HG03571 (cell line): Measurements from ENCODE around the gene ZNF780A.
"Not testable (repeated sequence)": the region's sequence is repeated elsewhere in the genome, so short reads cannot be mapped to it uniquely, and the experiment has no call there.

ENCODE experiments used
- ATAC-seq: cut with Tn5 transposase; IDR thresholded peaks from one replicate; pipeline ENCODE4 v1.9.1; 2021; ENCODE audit not compliant: unreplicated experiment

The ZNF780A gene

DNA sequence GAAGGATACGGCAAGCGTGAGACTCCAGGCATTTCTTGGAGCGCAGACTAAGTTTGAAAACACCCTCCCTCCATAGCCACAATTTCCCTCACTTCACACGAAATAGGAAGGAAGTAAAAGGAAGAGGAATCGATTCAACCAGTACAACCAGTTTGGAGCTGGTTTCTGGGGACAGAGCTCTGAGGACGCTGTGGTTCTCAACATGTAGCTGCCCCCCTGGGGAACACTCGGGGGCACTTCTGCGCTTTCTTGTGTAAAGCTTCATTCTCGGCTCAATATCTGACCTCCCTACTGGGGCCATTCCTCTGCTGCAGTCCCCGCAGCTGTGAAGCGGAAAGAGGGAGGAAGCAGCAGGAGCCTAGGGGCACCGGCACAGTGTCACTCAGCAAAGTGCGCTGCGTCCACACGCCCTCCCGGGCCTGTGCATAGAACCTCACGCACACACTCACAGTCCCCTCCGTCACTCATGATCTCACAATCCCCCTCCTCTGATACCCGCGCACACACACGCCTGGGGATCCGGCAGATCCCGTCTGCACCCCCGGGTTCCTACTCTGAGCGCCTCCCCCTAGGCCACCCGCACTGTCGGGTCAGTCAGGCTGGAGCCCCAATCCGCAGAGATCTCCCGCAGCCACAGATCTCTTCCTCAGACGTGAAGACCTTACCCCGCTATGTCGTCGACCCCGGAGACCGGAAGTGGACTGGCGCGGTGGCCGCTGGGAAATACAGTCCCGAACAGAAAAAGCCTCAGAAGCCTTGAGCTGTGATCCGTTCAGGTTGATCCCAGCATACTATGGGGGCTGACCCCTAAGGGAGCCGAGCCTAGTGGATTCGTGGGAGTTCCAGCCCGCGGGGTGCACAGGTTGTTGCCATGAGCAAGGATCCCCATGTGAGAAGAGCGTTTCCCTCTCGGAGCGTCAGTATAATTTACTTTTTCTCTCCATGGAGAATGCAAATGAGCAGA lies at the start of gene ZNF780A:
TSS of gene ZNF780A (minus strand) at position 703 of the 964 bp plus-strand sequence. CDS start 6,190 bp downstream, outside the sequence.
- peak; percentile 84 for ATAC-seq

DNA sequence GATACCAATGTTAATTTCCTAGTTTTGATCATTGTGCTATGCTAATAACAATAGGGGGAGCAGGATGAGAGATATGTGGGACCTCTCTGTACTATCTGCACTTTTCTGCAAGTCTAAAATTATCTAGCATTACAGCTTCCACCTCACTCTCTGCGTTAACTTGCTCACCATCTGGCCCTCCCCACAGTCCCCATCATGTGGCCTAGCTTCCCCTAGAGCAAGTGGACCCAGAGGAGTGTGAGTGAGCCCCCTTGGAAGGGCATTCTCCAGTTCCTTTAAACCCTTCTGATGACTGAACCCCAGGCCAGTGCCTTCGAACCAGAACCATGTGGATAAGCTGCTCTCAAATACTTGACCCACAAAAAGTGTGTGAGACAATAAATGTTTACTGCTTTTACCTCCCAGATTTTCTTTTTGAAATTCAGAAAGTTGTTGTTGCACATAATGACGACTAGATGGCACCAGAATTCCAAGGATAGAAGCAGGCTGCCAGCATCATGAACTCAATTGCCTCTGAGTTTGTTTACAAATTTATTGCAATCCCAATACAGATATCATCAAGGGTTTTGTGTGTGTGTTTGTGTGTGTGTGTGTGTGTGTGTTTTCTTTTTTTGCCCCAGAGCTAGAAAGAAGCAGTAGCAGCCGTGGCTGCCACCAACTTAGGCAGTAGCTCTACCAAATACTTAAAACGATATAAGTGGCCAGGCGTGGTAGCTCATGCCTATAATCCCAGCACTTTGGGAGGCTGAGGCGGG lies 49.0 kb upstream of the ZNF780A start:
- no peak for ATAC-seq

DNA sequence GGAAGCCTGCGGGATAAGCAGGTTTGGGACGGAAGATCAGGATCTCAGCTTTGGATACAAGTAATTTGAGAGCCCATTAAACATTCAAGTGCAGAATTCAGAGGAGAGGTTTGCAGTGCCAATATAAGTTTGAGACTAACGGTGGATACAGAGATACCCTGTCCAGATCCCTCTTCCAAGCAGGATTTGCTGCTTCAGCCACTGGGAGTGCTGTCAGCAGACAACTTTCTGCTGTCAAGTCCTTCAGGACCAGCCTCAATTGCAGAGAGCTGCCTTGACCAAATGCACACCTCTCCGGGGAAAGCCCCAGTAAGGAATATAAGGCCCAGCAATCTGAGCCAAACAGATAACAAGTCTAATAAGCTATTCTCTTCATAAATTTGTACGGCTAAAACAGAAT lies 46.1 kb upstream of the ZNF780A start:
- ATAC-seq: no peak

DNA sequence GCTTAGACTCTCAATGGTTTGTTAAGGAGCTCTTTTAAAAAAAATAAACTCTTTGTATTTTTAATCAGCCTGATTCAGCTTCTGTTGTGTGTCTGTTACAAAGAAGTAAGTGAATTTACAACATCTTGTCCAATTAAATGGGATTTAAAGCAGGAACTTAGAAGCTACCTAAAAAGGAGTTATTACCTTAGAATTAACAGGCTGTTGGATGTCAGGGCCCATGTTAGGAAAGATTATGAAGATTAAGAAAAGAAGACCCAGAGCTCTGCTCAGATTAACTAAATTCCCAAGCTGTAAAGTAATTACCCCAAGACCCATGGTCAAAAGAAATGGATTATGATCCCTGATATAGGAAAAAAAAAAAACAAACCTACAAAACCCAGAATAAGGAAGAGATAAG lies 44.1 kb upstream of the ZNF780A start:
- ATAC-seq: no peak

DNA sequence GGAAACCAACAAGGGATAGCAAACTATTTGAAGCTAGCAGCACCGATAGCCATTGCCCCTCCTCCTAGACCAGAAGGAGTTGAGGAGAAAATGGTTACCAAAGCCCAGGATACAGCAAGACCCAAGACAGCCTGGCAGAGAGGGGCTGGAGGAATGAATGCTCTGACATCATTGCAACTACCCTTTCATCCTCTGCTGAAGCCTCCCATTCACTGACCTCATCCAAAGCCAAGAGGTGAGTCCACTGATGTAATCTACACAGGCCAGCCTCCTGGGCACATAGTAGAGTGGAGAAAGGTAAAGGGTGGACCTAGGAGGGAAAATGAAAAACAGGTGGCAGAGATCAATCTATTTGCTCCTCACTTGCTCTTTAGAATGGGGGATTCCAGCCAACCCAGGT lies 42.7 kb upstream of the ZNF780A start:
- no peak for ATAC-seq

DNA sequence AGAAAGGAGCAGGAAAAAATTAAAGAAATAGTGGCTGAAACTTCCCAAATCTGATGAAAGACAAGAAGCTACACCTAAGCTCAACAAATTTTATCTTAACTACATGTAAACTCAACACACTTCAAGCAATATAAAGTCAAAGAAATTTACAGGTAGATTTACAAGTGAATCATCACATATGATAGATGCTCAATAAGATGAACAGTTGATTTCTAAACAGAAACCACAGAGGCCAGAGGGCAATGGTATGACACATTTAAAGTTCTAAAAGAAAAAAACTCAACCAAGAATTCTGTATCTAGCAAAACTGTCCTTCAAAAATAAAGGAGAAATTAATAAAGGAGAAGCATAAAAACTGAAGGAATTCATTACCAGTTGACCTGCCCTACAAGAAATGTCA lies 39.3 kb upstream of the ZNF780A start:
- ATAC-seq: no peak

DNA sequence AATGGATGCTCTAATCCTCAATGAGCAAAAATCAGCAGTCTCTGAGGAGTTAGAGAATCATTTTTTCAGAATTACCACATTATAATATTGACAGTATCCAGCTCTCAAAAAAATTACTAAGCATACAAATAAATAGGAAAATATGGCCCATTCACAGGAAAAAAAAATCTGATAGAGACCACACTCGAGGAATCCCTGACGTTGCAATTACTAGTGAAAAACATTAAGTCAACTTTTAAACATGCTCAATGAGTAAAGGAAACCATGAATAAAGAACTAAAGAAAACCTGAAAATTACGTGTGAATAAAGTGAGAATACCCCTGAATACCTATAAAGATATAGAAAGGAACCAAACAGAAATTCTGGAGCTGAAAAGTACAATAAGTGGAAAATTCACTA lies 38.7 kb upstream of the ZNF780A start:
- ATAC-seq: no peak

DNA sequence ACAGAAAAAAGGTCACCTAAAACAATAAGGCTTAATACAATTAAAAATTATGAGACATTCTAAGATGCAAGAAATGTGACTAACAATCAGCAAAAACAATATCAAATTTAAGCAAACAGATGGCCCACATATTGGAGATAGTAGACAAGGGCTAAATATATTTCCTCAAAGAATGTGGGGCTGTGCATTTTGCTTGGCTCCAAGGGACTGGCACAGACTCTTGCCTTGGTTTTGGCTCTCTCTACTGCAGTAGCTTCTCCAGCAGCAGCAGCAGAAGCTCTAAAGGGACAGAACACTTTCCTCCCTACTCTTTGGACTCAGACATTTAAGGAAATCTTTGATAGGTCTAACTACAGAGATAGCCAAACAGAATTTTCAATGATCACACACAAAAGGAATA lies 38.2 kb upstream of the ZNF780A start:
- ATAC-seq: no peak

DNA sequence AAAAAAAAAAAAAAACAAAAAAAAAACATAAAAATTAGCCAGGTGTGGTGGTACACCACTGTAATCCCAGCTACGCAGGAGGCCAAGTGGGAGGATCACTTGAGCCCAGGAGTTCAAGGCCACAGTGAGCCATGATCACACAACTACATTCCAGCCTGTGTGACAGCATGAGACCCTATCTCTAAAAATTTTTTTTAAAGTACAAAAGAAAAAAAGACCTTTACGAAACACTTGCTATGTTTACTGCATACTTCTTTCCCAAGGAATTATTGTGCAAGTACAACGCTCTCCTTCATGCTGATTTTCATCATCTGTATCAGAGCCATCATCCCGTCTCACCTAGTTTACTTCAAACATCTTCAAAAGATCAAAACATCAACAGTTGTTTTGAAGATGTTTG lies 28.6 kb upstream of the ZNF780A start:
- ATAC-seq: no peak

DNA sequence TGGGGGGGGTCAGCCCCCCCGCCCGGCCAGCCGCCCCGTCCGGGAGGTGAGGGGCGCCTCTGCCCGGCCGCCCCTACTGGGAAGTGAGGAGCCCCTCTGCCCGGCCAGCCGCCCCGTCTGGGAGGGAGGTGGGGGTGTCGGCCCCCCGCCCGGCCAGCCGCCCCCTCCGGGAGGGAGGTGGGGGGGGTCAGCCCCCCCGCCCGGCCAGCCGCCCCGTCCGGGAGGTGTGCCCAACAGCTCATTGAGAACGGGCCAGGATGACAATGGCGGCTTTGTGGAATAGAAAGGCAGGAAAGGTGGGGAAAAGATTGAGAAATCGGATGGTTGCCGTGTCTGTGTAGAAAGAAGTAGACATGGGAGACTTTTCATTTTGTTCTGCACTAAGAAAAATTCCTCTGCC lies 27.9 kb upstream of the ZNF780A start:
- not testable (repeated sequence) for ATAC-seq

DNA sequence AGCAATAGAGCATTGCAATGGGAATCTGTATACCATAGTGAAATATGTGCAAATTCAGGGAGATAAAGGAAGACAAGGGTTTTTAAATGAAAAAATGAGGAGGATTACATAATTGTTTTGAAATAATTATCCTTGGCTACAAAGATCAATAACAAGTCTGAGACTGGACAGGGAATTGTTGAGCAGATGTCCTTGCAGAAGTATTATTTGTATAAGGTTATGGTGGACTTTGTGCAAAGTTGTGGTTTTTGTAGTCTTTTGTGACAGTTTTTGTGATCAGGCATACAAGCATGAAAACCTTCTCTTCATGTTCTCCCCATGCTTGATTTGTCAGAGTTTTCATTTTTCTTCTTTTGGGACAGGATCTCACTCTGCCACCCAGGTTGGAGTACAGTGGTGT lies 25.3 kb upstream of the ZNF780A start:
- ATAC-seq: no peak

DNA sequence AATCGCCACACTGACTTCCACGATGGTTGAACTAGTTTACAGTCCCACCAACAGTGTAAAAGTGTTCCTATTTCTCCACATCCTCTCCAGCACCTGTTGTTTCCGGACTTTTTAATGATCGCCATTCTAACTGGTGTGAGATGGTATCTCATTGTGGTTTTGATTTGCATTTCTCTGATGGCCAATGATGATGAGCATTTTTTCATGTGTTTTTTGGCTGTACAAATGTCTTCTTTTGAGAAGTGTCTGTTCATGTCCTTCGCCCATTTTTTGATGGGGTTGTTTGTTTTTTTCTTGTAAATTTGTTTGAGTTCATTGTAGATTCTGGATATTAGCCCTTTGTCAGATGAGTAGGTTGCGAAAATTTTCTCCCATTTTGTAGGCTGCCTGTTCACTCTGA lies 23.4 kb upstream of the ZNF780A start:
- not testable (repeated sequence) for ATAC-seq

DNA sequence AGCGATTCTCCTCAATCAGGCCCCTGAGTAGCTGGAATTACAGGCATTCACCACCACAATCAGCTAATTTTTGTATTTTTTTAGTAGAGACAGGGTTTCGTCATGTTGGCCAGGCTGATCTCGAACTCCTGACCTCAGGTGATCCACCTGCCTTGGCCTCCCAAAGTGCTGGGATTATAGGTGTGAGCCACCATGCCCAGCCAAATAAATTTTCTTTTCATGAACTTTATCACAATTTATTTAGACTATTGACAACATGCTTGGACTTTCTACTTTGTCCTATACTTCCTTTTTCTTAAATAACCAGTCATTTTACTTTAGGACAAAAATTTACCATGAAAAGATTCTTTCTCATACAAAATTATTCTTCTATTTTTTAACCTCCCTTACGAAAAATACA lies 21.5 kb upstream of the ZNF780A start:
- not testable (repeated sequence) for ATAC-seq

DNA sequence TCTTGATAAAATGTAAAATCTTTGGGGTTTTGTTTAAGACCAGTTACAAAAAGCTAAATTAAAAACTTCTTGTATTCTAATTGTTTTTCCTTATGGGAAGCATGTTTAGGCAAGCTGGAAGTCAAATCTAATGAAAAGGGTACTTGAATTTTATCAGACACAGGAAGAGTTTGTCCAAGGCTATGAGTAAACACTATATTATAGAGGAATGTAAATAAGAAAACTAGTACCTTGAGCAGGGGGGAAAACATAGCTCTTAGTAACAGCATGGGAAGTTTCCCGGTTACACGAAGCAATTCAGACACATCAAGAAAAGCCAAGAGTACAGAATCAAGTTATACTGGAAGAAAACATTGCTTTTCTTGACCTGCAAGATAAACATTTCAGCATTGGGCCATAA lies 19.8 kb upstream of the ZNF780A start:
- ATAC-seq: no peak

DNA sequence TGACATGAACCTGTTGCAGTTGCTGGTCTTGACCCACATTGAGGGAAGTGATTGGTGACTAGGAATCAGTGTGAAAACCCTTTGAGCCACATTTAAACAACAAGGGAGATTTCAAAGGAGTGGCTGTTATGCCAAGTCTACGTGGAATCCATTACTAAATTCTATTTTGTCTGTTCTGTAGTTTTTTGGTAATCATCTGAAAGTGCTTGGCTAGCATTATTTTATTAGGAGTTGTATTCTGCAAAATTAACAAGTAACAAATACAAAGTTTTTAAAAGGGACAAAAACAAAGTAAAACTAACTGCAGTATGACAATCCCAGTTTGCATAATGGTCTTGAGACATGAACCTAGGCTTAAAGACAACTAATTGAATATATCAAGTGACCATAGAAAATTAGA lies 14.0 kb upstream of the ZNF780A start:
- no peak for ATAC-seq

DNA sequence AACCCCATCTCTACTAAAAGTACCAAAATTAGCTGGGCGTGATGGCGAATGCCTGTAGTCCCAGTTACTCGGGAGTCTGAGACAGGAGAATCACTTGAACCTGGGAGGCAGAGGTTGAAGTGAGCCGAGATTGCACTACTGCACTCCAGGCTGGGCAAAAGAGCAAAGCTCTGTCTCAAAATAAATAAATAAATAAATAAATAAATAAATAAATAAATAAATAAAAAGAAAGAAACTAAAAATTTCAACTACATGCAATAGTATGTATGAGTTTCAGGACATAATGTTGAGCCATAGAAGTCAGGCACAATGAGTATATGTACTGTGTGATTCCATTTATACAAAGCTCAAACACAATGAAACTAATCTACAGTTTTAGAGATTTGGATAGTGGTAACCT lies 12.9 kb upstream of the ZNF780A start:
- ATAC-seq: no peak

DNA sequence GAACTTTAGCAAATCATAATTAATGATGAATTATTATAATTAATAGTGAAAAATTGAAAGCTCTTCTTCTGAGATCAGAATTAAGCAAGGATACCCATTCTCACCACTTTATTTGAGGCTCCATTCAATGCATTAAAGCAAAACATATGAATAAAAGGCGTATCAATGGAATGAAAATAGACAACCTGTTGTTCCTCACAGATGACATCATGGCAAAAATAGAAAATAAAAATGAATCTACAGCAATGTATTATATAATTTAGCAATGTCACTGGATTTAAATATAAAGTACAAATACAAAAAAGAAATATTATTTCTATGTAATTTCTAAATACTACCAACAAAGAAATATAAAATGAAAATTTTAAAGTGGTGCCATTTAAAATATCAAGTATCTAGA lies 11.1 kb upstream of the ZNF780A start:
- no peak for ATAC-seq

DNA sequence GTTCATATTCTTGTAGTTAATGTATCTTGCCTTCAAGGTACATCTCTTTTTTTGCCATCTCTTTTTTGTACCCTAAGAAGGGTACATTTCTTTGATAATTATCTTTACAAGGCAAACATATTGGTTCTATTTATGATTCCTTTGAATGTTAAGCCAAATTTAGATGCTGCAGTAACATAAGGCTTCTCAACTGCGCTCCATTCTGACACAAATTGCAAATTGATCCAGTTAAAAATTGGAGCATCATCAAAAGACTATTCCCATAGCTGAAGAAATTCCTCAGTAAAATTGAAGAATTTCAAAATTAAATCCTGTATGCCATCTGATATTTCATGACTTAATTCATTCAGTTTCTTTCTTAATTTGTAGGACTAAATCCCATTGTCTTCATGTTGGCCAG lies 2.7 kb upstream of the ZNF780A start:
- no peak for ATAC-seq

DNA sequence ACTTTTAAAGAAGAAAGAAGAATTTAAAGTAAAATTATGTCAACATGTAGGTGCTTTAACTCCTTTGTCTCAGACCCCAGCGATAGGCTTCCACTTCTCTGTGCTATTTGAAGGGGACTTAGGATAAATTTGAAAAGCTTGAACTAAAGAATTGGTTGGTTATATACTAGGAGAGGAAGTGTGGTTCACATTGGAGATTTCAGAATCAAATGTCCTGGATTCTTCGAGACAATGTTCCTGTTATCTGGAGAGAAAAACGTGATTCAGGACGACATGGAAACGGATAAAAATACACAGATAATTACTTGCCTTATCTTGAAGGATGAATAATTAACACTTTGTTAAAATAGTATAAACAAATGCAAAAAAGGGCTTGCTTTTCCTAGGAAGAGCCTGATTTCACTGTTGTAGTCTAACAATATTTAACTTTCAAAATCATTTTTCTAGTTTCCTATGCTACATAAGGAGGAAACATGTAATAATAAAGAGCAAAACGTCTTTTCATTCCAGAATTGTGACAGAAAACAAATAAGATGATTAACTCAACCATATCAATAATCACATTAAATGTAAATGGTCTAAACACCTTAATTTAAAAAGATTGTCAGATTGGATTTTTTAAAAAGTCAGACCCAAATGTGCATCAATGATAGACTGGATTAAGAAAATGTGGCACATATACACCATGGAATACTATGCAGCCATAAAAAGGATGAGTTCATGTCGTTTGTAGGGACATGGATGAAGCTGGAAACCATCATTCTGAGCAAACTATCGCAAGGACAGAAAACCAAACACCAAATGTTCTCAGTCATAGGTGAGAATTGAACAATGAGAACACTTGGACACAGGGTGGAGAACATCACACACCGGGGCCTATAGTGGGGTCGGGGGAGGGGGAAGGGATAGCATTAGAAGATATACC lies 724 bp upstream of the ZNF780A start:
- ATAC-seq: no peak

DNA sequence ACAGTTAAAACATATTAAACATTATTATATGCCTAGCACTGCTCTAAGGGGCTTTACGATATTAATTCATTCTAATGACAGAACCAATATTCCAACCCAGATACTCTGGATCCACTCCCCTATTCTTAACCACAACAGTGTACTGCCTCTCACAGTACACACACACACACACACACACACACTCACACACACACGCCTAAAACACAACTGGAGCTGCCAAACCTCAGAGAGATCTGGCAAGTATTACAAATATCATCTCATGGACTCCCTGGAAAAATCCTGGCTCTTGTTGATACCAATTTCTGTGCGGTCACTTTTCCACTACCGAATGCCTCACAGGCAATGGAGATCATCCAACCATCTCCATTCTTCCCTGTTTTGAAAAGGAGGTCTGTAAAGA lies 1.3 kb downstream of the ZNF780A start:
- ATAC-seq: no peak
